ENCODE measurements around the gene DROSHA.

The DROSHA gene

GRCh38 chr5:31361234-31361633, 170.7 kb downstream of the DROSHA start:
- no peak overlapping the region for H3K27ac ChIP-seq
- TF ChIP-seq, protein P1, sequence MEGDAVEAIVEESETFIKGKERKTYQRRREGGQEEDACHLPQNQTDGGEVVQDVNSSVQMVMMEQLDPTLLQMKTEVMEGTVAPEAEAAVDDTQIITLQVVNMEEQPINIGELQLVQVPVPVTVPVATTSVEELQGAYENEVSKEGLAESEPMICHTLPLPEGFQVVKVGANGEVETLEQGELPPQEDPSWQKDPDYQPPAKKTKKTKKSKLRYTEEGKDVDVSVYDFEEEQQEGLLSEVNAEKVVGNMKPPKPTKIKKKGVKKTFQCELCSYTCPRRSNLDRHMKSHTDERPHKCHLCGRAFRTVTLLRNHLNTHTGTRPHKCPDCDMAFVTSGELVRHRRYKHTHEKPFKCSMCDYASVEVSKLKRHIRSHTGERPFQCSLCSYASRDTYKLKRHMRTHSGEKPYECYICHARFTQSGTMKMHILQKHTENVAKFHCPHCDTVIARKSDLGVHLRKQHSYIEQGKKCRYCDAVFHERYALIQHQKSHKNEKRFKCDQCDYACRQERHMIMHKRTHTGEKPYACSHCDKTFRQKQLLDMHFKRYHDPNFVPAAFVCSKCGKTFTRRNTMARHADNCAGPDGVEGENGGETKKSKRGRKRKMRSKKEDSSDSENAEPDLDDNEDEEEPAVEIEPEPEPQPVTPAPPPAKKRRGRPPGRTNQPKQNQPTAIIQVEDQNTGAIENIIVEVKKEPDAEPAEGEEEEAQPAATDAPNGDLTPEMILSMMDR (conservative IDR thresholded peaks at IDR 0.05): no peak
- no peak for TF ChIP-seq ZFX (IDR thresholded peaks at IDR 0.05)

- no peak overlapping the region for H3K27ac ChIP-seq
- TF ChIP-seq, protein P1 (conservative IDR thresholded peaks at IDR 0.05): no peak
- no peak for TF ChIP-seq ZFX (IDR thresholded peaks at IDR 0.05)
Observed at GRCh38 chr5:31359839-31360238, 172.1 kb downstream of the DROSHA start.

DNA sequence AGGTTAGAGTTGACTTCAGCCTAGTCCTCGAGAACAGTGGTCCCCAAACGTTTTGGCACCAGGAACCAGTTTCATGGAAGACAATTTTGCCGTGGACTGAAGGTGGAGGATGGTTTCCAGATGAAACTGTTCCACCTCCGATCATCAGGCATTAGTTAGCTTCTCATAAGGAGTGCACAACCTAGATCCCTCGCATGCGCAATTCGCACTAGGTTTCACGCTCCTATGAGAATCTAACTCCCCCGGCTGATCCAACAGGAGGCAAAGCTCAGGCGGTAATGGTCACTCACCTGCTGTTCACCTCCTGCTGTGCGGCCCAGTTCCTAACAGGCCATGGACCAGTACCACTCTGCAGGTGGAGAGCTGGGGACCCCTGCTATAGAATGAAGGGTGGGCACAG, 174.9 kb downstream of the DROSHA start:
- H3K27ac ChIP-seq: no peak overlapping the region

DNA sequence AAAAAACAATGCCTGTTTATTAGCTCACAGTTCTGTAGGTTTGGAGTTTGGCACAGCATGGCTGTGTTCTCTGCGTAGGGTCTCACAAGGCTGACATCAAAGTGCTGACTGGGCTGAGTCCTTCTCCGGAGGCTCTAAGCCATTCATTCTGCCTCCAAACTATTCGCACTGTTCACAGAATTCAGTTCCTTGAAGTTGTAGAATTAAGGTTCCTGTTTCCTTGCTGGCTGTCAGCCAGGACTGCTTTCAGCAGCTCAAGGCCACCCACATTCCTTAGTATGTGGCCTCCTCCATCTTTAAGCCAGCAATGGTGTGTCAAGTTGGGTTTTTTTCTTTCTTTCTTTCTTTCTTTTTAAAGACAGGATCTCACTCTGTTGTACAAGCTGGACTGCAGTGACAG, 176.6 kb downstream of the DROSHA start:
- H3K27ac ChIP-seq: no peak overlapping the region
- TF ChIP-seq, protein P1 (conservative IDR thresholded peaks at IDR 0.05): no peak
- no peak for TF ChIP-seq ZFX (IDR thresholded peaks at IDR 0.05)

More for the DNA sequence above, 174.9 kb downstream of the DROSHA start:
- TF ChIP-seq, protein P1 (conservative IDR thresholded peaks at IDR 0.05): no peak
- no peak for TF ChIP-seq ZFX (IDR thresholded peaks at IDR 0.05)

All from C4-2B (cell line).